Activated CD4-positive, alpha-beta T cell treated with anti-CD3 and anti-CD28 coated beads for 36 hours (primary cell): ENCODE measurements around the gene CDA. TPM values are rescaled to one million over a fixed set of nuclear protein-coding genes. Genes with fewer than 3 reads are reported as not detected.
"Not testable (repeated sequence)": the region's sequence is repeated elsewhere in the genome, so short reads cannot be mapped to it uniquely, and the experiment has no call there.

Experiments used
- ATAC-seq: fragments of 200-7000 bp; cut with Tn5 transposase; one replicate; pipeline ENCODE4 v1.10.0; 2021; ENCODE audit warnings: mild to moderate bottlenecking, moderate library complexity
- CTCF ChIA-PET: fragments of 350-600 bp; sonication (Branson Sonifier 250); formaldehyde crosslinking; loops from one replicate; lab custom pipeline; 2021; ENCODE audit warnings: antibody characterized with exemption; lab: Charles Lee
- POLR2A ChIA-PET: fragments of 350-600 bp; sonication (Branson Sonifier 250); formaldehyde crosslinking; loops from one replicate; lab custom pipeline; 2021; ENCODE audit warnings: antibody characterized with exemption, inconsistent platforms; lab: Charles Lee
- DNase-seq: peaks from one replicate; pipeline ENCODE4 v3.0.0-alpha.2; 2020
- H3K27ac Mint-ChIP-seq: one replicate; pipeline ENCODE4 v1.8.0; 2021; ENCODE audit warnings: mixed read lengths
- H3K27me3 Mint-ChIP-seq: one replicate; pipeline ENCODE4 v1.8.0; 2021; ENCODE audit warnings: mixed read lengths
- H3K36me3 Mint-ChIP-seq: one replicate; pipeline ENCODE4 v1.8.0; 2021; ENCODE audit warnings: low read depth, mixed read lengths
- H3K4me1 Mint-ChIP-seq: one replicate; pipeline ENCODE4 v1.8.0; 2021; ENCODE audit warnings: mixed read lengths
- H3K4me3 Mint-ChIP-seq: one replicate; pipeline ENCODE4 v1.8.0; 2021; ENCODE audit warnings: mild to moderate bottlenecking, moderate library complexity, mixed read lengths
- H3K9me3 Mint-ChIP-seq: one replicate; pipeline ENCODE4 v1.8.0; 2021; ENCODE audit warnings: low read depth, mixed read lengths
- intact Hi-C, 2 experiments: fragments of 100-400 bp; cut with DNase I in 1 of 2; cut with micrococcal nuclease in 1 of 2; formaldehyde crosslinking; loops; one replicate each; pipeline versions ENCODE4 v1.14.2 to v1.15.1; 2022 to 2024; cut with DNase I, micrococcal nuclease
- total RNA-seq, 2 experiments: library from RNA; stranded (reverse); gene quantifications; one replicate each; pipeline ENCODE4 v1.2.3, GENCODE V29; 2021

CDA gene
- total RNA-seq, 2 experiments from 2014 or later: not detected

DNA sequence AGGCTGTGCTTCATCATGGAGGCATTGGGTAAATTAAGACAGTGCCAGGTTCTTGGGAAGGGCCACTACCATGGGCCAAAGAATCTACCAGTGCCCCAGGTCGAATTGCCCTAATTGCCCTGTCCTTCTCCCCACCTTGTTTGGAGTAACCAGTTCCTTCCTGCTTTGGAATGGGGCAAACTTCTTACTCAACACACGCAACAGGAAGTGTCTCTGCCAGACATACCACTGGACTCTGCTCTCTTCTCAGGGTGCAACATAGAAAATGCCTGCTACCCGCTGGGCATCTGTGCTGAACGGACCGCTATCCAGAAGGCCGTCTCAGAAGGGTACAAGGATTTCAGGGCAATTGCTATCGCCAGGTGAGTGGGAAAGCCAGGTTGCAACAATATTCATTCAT, 15.8 kb downstream of the CDA start:
- H3K4me1 Mint-ChIP-seq: no peaks in the 10 kb centered on the region
- DNase-seq (no peak), ATAC-seq (no peak)
- peaks cover 3% of the 10 kb centered on the region for H3K27me3 Mint-ChIP-seq
- no peak overlapping the region for H3K4me3 Mint-ChIP-seq
- ChIA-PET POLR2A (no interaction called here), CTCF (interaction anchor here (1.4 kb wide), 1 partner anchor 30 kb away, joined by 3 read pairs; no protein-coding TSS in a partner anchor)
- intact Hi-C loops: no loop called here
- no peaks in the 10 kb centered on the region for H3K36me3 Mint-ChIP-seq
- no peak overlapping the region for H3K27ac Mint-ChIP-seq
- no peaks in the 10 kb centered on the region for H3K9me3 Mint-ChIP-seq

DNA sequence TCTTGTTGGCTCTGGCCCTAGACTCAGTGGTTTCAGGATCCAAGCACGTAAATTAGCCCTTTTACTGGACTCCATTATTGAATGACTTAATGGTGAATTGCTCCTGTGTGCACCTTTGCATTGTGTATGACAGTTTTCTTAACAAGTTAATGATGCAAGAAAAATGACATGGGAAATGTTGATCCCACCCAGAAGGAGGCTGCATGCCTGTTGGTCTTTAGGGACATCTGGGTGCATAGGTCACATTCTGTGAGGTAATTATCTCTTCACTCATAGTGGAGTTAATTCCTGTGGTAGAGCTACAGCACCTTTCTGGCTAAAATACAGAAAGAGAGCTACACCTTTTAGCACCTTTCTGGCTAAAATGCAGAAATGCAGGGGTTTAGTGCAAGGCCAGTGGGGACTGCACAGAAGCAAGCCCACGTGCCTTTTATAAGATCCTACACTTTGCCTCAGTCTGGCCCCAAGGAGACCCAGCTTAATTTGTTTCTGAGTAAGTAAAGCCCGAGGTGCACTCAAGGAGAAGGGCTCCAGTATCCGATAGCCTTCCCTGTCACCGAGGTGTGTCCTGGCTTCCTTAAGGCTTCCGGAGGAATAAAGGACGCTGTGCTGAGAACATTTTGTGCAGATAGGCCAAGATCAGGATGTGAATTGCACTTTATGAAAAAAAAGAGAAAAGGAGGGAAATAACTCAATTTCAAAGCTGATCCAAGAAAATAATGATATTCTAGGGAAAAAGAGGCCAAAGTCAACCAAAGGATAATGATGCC, 18.1 kb downstream of the CDA start:
- ChIA-PET POLR2A (interaction anchor here (0.7 kb wide), 1 partner anchor 242 kb away, joined by 3 read pairs; no protein-coding TSS in a partner anchor), CTCF (interaction anchor here (1.0 kb wide), 1 partner anchor 85 kb away, joined by 3 read pairs; no protein-coding TSS in a partner anchor)
- H3K36me3 Mint-ChIP-seq, H3K4me3 Mint-ChIP-seq, H3K27me3 Mint-ChIP-seq, H3K27ac Mint-ChIP-seq, ATAC-seq, intact Hi-C loops, H3K4me1 Mint-ChIP-seq, H3K9me3 Mint-ChIP-seq, DNase-seq: not testable (repeated sequence)

GRCh38 chr1:20609541-20609940, 20.6 kb downstream of the CDA start:
- Mint-ChIP-seq H3K9me3 (no peaks in the 10 kb centered on the region), H3K4me1 (no peaks in the 10 kb centered on the region), H3K27me3 (no peaks in the 10 kb centered on the region), H3K27ac (no peak overlapping the region), H3K4me3 (no peak overlapping the region), H3K36me3 (no peaks in the 10 kb centered on the region)
- ChIA-PET POLR2A (no interaction called here), CTCF (interaction anchor here (0.6 to 0.7 kb wide), 3 partner anchors 23 to 358 kb away, joined by 3 read pairs; no protein-coding TSS in a partner anchor)
- no peak for DNase-seq
- no peak for ATAC-seq
- intact Hi-C loops: no loop called here

GRCh38 chr1:20610970-20611369, 22.1 kb downstream of the CDA start:
- ChIA-PET CTCF (no interaction called here), POLR2A (no interaction called here)
- Mint-ChIP-seq H3K4me1 (no peaks in the 10 kb centered on the region), H3K9me3 (no peaks in the 10 kb centered on the region), H3K4me3 (no peak overlapping the region), H3K27ac (no peak overlapping the region), H3K36me3 (no peaks in the 10 kb centered on the region), H3K27me3 (no peaks in the 10 kb centered on the region)
- DNase-seq (no peak), ATAC-seq (no peak)
- intact Hi-C loops: no loop called here

GRCh38 chr1:20611652-20612051, 22.8 kb downstream of the CDA start:
- Mint-ChIP-seq H3K4me1 (peaks cover 3% of the 10 kb centered on the region), H3K27ac (no peak overlapping the region), H3K36me3 (no peaks in the 10 kb centered on the region), H3K9me3 (no peaks in the 10 kb centered on the region), H3K27me3 (peaks cover under 1% of the 10 kb centered on the region), H3K4me3 (no peak overlapping the region)
- intact Hi-C loops: no loop called here
- ChIA-PET CTCF (no interaction called here), POLR2A (no interaction called here)
- DNase-seq: no peak
- ATAC-seq: no peak

DNA sequence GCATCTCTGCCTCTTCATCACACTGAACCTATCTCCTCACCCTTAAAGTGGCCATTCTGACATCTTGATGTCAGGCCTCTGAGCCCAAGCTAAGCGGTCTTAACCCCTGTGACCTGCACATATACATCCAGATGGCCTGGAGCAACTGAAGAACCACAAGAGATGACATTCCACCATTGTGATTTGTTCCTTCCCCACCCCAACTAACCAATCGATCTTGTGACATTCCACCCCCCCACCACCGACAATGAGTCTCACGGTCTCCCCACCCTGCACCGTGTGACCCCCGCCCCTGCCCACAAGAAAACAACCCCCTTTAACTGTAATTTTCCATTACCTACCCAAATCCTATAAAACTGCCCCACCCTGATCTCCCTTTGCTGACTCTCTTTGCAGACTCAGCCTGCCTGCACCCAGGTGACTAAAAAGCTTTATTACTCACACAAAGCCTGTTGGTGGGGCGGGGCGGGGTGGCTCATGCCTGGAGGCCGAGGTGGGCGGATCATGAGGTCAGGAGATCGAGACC, 23.4 kb downstream of the CDA start:
- ChIA-PET CTCF (no interaction called here), POLR2A (no interaction called here)
- intact Hi-C loops: no loop called here
- ATAC-seq (no peak), DNase-seq (no peak)
- Mint-ChIP-seq H3K4me3 (no peak overlapping the region), H3K27ac (no peak overlapping the region), H3K27me3 (peaks cover 5% of the 10 kb centered on the region), H3K4me1 (peaks cover 3% of the 10 kb centered on the region), H3K9me3 (no peaks in the 10 kb centered on the region), H3K36me3 (no peaks in the 10 kb centered on the region)

DNA sequence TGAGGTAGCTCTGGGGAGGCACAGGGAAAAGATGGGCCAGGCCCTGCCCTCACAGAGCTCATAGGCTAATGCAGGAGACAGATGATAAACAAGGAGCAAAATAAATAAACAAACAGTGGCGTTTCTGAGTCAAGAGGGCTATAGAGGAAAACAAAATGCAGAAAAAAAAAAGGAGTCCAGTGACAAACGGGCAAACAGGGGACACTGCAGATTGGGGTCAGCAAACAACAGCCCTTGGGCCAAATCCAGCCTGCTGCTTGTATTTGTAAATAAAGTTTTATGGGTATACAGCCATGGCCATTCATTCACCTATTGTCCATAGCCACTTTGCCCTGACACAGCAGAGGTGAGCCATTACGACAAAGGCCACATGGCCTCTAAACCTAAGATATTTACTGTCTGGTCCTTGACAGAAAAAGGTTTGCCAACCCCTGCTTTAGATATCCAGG, 25.3 kb downstream of the CDA start:
- H3K27ac Mint-ChIP-seq: no peak overlapping the region
- intact Hi-C loops: no loop called here

GRCh38 chr1:20615946-20616846, 27.3 kb downstream of the CDA start:
- peaks cover 5% of the 10 kb centered on the region for H3K27me3 Mint-ChIP-seq
- intact Hi-C loops: no loop called here
- H3K36me3 Mint-ChIP-seq: no peaks in the 10 kb centered on the region
- H3K27ac Mint-ChIP-seq: no peak overlapping the region
- H3K4me1 Mint-ChIP-seq: peaks cover 3% of the 10 kb centered on the region
- no peak for ATAC-seq
- H3K9me3 Mint-ChIP-seq: no peaks in the 10 kb centered on the region
- DNase-seq: no peak
- CTCF ChIA-PET: interaction anchor here (0.6 kb wide), 2 partner anchors 204 to 1658 kb away, joined by 3 read pairs; no protein-coding TSS in a partner anchor
- POLR2A ChIA-PET: no interaction called here
- no peak overlapping the region for H3K4me3 Mint-ChIP-seq

More for the DNA sequence above, 25.3 kb downstream of the CDA start:
- DNase-seq: no peak
- no peak for ATAC-seq
- H3K27me3 Mint-ChIP-seq: peaks cover 5% of the 10 kb centered on the region
- no peaks in the 10 kb centered on the region for H3K36me3 Mint-ChIP-seq
- no peaks in the 10 kb centered on the region for H3K9me3 Mint-ChIP-seq
- H3K4me1 Mint-ChIP-seq: peaks cover 3% of the 10 kb centered on the region
- CTCF ChIA-PET: no interaction called here
- H3K4me3 Mint-ChIP-seq: no peak overlapping the region
- POLR2A ChIA-PET: interaction anchor here (0.5 kb wide), 1 partner anchor 35 kb away, joined by 3 read pairs; no protein-coding TSS in a partner anchor

DNA sequence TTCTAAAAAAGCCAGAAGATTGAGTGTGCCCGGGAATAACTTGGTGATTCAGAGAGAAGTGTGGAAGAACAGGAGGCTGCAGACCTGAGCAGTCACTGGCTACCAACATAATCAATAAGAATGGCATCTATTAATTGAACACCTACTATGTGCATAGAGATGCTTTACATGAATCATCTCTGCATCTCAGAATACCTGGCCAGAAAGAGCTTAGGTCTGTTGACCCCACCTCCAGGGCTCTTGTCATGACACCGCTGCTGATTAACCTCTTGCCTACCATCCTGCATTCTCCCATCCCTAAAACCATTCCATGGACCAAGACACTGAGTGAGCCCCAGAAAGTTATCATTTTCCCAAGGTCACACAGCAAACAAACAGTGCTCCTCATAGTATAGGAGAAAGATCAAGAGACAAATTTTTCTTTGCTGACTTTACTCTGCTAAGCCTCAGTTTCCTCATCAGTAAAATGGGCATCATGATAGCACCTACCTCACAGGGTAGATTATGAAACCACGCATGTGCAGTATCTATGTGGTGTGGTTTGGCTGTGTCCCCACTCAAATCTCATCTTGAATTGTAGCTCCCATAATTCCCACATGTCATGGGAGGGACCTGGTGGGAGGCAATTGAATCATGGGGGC, 28.1 kb downstream of the CDA start:
- ATAC-seq (no peak), DNase-seq (no peak)
- Mint-ChIP-seq H3K36me3 (no peaks in the 10 kb centered on the region), H3K27ac (no peak overlapping the region), H3K4me1 (peaks cover 3% of the 10 kb centered on the region), H3K4me3 (no peak overlapping the region), H3K9me3 (no peaks in the 10 kb centered on the region), H3K27me3 (peaks cover 5% of the 10 kb centered on the region)
- POLR2A ChIA-PET: no interaction called here
- intact Hi-C loops: no loop called here
- CTCF ChIA-PET: interaction anchor here (0.6 kb wide), 1 partner anchor 203 kb away, joined by 3 read pairs; no protein-coding TSS in a partner anchor

- Mint-ChIP-seq H3K4me1 (peaks cover 3% of the 10 kb centered on the region), H3K27ac (no peak overlapping the region), H3K27me3 (peaks cover 5% of the 10 kb centered on the region), H3K9me3 (no peaks in the 10 kb centered on the region), H3K4me3 (no peak overlapping the region), H3K36me3 (no peaks in the 10 kb centered on the region)
- POLR2A ChIA-PET: no interaction called here
- CTCF ChIA-PET: interaction anchor here (0.6 kb wide), 1 partner anchor 576 kb away, joined by 4 read pairs; no protein-coding TSS in a partner anchor
- no peak for ATAC-seq
- no peak for DNase-seq
- intact Hi-C loops: no loop called here
These were observed 29.7 kb downstream of the CDA start for GRCh38 chr1:20618550-20618949.

DNA sequence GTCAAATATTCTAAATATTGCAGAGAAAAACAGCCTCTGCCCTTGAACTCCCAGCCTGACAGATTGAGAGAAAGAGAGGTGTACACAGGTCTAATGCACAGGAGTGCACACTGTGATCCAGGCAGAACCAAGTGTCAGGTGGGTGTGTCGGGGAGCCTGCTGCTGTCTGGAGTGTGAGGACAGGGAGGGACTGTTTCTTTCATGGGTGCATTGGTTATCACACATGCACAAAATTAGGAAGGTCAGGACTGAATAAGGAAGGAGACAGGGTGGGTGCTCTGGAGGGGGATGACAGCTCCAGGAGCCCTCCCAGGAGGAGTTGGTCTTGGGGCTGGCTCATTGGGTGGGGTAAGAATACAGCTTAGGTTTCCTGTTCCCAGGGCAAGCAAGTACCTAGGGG, 31.1 kb downstream of the CDA start:
- H3K27ac Mint-ChIP-seq: no peak overlapping the region
- H3K27me3 Mint-ChIP-seq: peaks cover 5% of the 10 kb centered on the region
- ChIA-PET POLR2A (no interaction called here), CTCF (interaction anchor here (0.7 kb wide), 1 partner anchor 368 kb away, joined by 4 read pairs; no protein-coding TSS in a partner anchor)
- DNase-seq (no peak), ATAC-seq (no peak)
- H3K4me1 Mint-ChIP-seq: peaks cover 3% of the 10 kb centered on the region
- H3K36me3 Mint-ChIP-seq: no peaks in the 10 kb centered on the region
- intact Hi-C loops: no loop called here
- no peak overlapping the region for H3K4me3 Mint-ChIP-seq
- H3K9me3 Mint-ChIP-seq: no peaks in the 10 kb centered on the region
